Non-pigmented ciliary epithelial cell (primary cell): Measurements from ENCODE around the gene EBNA1BP2.
A peak's percentile ranks its signal among the peaks of the same experiment; 100 is the strongest.
"Not testable (repeated sequence)": the region's sequence is repeated elsewhere in the genome, so short reads cannot be mapped to it uniquely, and the experiment has no call there.

Experiments
- DNase-seq: peaks from one replicate; pipeline ENCODE4 v3.0.0-alpha.2; 2010; ENCODE audit warnings: low read depth

Gene EBNA1BP2, protein sequence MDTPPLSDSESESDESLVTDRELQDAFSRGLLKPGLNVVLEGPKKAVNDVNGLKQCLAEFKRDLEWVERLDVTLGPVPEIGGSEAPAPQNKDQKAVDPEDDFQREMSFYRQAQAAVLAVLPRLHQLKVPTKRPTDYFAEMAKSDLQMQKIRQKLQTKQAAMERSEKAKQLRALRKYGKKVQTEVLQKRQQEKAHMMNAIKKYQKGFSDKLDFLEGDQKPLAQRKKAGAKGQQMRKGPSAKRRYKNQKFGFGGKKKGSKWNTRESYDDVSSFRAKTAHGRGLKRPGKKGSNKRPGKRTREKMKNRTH

DNA sequence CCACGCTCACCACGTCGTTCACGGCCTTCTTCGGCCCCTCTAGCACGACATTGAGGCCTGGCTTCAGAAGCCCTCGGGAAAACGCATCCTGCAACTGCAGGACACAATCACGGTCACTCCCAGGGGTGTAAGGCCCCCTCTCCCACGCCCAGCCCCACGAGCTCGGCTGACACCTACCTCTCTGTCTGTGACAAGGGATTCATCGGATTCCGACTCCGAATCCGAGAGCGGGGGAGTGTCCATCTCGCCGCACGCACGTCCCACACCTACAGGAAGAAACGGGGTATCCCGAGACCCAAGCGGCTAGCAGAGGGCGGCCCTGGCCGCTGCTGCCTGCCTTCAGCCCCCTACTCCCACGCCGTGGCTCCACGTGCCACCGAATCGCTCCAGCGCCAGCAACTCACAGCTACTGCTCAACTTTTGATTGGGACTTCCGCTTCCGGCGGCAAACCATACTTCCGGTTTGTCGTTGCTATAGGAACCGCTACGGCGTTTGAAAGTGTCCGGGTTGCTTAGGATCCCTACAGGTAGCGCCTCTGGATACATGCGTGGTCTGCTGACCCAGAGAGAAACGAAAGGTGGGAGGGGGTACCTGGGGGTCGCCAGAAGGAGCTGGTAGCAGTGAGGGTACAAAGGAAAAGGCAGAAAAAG, at the start of gene EBNA1BP2, which contains the start of gene CFAP57:
TSS of gene EBNA1BP2 (minus strand) at position 415 of the 651 bp plus-strand sequence. CDS start at position 243, 172 bp downstream.
TSS of gene CFAP57 (plus strand) at position 455 of the 651 bp plus-strand sequence. CDS start 424 bp downstream, outside the sequence.
- peak; percentile 62 for DNase-seq

DNA sequence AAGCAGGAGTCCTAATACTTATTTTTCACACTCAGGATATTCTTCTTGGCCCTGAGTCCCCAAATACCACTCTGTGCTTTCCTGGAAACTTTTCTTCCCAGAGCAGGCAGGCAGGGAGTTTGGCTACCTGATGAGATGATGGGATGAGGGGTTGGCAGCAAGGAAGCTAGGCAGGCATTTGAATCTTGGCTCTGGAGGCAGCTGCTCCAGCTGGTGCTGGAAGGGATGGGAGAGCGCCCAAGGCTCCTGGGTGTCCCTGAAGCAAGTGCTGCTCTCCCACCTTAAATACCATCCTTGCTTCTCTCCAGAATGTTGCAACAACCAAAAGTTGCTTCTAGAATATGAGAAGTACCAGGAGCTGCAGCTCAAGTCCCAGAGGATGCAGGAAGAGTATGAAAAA, 49.7 kb upstream of the EBNA1BP2 start:
- DNase-seq: no peak

DNA sequence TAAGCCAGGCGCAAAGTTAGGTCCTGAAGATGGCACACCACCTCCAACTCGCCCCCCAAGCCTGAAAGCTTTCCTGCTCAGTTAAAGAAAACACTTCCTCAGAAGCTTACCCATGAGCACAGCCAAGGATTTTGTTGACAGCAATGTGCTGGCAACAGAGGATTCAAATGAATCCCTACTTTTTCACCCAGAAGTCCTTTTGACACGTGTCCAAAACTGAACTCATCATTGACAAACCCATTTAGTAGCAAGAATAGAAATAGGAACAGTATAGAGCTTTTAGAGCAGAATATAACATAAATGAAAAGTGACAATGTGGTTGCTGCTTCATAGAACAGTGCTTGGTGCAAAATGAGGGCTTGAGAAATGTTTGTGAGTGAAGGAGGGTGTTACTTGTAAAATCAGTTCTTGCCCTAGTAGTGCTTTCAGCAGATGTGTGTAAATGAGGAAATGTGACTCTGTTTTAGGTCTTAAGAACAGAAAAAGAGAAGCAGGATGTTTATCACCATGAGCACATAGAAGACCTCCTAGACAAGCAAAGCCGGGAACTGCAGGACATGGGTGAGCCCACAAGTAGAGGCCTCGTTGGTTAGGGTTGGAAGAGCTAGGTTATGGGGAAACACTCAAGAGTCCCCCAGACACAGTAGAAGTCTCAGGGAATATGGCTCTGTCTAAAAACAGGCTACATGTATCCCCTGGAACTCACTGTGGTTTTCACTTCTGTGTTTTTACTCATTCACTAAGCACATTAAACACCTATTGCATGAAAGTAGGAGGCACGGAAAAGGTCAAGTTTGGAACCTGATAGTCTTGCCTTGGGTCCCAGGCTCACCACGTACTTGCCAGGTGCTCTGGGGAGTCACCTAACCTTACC, 49.1 kb upstream of the EBNA1BP2 start:
- no peak for DNase-seq

DNA sequence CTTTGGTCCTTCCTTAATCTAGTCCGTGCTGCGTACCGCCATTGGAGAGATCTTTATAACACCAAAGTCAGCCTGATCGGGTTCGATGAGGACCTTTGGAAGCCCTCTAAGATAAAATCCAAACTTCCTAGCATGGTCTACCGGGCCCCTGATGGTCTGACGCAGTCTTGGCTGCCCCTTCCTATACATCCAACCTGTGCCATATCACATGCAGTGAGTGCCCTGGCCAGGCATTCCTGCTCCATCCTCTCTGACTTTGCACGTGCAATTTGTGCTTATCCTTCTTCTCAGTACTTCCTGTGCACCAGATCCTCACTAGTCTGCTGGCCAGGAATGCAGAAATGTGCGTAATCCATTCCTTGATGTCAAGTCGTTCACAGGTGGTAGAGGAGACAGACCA, 45.7 kb upstream of the EBNA1BP2 start:
- no peak for DNase-seq

DNA sequence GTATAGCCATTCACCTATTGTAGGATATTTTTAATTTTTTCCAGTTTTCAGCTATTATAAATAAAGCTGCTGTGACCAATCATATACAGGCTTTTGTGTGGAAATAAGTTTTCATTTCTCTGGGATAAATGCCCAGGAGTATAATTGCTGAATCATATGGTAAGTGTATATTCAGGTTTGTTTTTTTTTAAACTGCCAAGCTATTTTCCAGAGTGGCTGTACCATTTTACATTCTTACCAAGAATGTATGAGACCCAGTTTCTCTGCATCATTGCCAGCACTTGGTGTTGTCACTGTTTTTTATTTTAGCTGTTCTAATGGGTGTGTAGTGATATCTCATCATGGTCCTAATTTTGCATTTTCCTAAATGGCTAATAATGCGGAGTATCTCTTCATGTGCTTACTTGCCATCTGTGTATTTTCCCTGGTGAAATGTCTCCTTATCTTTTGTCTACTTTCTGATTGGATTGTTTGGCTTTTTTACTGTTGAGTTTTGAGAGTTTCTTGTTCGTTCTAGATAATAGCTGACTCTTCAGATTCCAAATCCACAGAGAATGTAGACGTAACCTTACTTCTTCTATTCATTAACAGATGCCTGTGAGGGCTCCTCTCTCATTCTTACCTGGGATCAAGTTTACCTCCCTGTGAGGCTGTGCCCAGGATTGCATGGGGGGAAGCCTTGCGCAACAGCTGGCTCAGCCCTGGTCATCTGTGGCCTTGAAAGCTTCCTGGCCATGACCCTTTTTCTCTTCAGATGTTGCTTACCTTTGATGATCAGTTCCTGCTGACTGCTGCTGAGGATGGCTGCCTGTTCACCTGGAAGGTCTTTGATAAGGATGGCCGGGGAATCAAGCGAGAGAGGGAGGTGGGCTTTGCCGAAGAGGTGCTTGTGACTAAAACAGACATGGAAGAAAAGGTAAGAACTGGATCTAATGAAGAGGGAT, 42.7 kb upstream of the EBNA1BP2 start:
- no peak for DNase-seq

DNA sequence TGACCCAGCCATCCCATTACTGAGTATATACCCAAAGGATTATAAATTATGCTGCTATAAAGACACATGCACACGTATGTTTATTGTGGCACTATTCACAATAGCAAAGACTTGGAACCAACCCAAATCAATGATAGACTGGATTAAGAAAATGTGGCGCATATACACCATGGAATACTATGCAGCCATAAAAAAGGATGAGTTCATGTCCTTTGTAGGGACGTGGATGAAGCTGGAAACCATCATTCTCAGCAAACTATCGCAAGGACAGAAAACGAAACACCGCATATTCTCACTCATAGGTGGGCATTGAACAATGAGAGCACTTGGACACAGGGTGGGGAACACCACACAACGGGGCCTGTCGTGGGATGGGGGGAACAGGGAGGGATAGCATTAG, 36.2 kb upstream of the EBNA1BP2 start:
- not testable (repeated sequence) for DNase-seq

DNA sequence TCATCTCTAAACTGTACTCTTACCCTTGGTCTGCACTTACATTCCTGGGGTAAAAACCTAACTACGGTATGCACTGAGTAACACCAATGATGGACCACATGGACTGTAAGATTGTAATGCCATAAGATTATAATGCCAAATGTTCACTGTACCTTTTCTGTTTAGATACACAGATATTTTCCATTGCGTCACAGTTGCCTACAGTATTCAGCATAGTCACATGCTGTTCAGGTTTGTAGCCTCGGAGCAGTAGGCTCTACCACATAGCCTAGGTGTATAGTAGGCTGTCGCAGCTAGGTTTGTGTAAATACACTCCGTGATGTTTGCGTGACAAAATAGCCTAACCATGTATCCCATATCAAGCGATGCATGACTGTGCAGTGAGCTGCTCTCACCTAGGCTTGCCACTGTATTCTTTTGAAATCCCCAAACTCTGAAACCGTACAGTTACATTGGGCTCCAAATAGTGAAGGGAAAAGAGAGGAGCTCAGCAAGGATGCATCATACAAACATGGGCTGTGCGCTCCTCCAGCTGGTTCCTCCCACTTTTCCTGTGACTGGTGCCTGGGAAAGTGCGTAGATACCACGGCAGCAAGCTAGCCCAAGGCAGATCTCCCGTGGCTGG, 35.3 kb upstream of the EBNA1BP2 start:
- peak; percentile 65 for DNase-seq

DNA sequence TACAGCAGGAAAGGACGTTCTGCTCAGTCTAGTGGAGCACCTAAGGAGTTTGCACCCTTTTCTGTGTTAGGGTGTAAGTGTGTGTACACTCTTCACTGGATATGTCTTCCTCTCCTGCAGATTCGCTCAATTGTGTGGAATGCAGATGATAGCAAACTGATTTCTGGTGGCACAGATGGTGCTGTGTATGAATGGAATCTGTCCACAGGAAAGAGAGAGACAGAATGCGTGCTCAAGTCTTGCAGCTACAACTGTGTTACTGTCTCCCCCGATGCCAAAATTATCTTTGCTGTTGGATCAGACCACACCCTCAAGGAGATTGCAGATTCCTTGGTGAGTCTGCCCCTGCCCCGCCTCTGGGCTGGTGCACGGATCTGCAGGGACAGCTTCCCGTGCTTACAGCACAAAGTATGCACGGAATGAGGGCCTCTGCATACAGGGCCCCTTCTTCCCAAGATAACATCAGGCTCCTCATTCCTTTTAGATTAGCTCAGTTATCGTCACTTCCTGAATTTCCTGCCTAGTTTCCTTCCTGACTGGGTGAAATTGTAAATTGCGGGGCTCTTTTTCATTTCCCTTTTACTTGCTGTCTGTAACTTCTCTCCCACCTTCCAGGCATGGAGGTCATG, 34.6 kb upstream of the EBNA1BP2 start:
- DNase-seq: peak; percentile 92

DNA sequence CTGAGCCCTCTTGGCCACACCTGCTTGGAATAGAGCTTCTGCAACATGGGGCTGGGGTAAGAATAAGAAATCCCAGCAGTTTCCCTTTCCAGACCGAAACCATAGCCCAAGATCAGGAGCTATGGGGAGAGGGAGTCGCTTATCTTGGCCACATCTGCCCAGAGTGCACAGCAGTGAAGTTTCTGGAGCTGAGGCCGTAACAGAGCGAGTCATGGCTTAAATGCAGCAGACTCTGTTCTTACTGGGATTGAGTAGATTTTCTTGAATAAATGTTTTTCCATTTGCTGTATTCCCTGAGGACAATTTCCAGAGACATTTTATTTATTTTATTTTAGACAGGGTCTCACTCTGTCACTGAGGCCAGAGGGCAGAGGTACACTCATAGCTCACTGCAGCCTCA, 33.6 kb upstream of the EBNA1BP2 start:
- no peak for DNase-seq

DNA sequence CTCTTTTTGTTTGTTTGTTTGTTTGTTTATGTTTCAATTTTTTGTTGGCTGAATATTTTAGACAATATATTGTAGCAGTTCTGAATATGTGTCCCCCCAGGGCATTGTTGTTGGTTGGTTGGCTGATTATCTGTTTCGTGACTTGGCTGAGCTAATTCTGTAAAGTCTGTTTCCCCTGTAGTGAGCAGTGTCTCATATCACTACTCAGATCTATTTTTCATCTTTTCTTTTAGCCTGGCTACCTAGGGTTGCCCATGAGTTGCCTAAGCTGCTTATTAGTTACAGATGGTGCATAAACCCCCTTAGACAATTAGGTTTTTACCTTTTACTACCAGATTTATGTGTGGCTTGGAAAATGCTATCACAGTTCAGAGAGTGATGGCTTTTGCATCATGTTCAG, 32.3 kb upstream of the EBNA1BP2 start:
- DNase-seq: no peak

DNA sequence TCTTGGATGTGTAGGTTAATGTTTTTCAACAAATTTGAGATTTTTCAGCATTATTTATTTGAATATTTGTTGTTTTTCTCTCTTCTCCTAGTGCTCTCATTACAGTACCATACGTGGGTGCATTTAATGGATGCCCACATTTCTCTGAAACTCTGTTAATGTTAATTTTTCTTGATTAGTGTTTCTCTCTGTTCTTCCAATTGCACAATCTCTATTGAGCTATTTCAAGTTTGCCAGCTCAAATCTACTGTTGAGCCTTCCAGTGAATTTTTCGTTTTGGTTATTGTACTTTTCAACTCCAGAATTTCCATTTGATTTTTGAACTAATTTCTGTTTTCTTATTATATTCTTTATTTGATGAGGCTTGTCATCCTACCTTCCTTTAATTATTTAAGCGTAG, 31.8 kb upstream of the EBNA1BP2 start:
- no peak for DNase-seq

DNA sequence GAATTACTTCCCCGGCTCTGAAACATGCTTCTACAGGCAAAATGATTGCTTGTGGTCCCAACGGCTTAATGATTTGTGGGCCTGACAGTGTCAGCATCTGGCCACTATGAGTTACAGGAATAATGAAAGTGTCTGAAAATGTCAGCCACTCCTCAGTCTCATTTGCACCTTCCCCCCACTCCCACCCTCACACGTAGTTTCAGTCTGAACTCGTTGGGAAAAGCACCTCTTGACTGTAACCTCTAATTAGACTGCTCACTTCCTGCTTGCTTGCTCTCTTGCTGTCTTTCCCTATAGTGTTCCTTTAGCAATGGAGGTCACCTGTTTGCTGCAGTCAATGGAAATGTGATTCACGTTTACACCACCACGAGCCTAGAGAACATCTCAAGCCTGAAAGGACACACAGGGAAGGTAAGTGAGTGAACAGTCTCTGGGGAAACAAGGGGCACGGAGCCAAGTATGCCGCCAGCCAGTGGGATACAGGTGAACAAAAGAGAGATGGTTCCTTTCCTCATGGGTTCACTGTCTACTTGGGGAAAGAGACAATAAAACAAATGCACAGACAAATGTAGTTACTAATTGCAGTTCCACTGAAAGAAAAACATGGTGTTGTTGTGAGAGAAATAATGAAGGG, 27.1 kb upstream of the EBNA1BP2 start:
- DNase-seq: no peak

DNA sequence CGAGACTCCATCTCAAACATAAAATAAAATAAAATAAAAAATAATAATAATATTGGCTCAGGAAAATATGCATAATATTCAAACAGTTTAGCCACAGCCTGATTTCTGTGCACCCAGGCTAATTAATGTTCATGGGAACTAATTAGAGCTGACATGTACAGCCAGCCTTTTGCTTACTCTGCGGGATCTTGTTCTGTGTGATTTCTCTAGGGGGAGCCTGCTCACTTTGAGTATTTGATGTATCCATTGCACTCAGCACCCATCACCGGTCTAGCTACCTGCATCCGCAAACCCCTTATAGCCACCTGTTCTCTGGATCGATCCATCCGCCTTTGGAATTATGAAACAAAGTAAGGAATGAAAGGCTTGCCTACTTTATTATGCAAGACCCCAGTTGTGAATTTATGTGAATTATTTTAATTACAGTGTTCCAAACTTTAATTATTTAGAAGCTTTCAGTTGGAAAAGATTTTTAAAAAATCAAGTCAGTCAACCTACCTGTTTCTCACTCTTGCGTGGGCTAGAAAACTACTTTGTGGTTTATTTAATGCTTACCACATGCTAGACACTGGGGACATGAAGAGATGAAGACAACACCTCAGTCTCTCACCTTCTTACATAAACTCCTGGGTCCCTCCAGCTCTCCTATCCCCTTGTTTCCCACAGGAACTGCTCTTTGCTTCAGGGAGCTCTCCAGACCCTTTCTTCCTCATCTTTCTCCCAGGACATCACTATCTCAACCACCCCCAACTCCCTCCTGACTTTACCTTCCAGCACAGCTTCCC, 25.4 kb upstream of the EBNA1BP2 start:
- no peak for DNase-seq

DNA sequence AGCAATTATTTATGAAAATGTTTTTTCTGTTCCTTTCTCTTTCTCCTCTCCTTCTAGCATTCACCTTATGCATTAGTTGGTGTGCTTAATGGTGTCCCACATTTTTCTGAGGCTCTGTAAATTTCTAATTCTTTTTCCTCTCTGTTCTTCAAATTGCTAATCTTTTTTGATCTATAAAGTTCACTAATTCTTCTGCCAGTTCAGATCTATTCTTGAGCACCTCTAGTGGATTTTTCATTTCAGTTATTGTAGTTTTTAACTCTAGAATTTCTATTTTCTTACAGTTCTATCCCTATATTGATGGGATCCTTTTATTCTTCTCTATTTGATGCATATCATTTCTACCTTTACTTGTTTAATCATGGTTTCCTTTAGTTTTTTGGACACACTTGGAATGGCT, 22.4 kb upstream of the EBNA1BP2 start:
- no peak for DNase-seq

DNA sequence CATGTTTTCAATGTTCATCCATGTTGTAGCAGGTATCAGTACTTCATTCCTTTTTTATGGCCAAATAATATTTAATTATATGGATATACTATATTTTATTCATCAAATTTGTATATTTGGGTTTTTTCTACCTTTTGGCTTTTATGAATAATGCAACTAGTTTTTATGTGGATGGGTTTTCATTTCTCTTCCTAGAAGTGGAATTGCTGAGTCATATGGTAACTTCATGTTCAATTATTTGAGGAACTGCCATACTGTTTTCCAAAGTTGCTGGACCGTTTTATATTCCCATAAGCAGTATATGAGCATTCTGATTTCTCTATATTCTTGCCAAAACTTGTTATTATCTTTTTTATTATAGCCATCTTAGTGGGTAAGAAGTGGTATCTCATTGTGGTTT, 16.0 kb upstream of the EBNA1BP2 start:
- no peak for DNase-seq

DNA sequence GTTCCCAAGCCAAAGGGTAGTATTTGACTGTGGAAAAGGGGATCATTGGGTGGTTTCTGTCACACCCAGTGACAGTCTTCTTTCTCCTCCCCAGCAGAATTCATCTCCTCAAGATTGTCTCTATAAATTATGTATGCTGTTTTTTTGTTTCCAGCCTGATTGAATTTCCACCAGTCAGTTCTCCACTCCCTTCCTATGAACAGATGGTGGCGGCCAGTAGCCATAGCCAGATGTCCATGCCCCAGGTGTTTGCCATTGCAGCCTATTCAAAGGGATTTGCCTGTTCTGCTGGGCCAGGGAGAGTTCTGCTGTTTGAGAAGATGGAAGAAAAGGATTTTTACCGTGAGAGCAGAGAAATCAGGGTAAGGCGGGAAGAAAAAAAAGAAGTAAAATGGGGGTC, 12.9 kb upstream of the EBNA1BP2 start:
- no peak for DNase-seq

DNA sequence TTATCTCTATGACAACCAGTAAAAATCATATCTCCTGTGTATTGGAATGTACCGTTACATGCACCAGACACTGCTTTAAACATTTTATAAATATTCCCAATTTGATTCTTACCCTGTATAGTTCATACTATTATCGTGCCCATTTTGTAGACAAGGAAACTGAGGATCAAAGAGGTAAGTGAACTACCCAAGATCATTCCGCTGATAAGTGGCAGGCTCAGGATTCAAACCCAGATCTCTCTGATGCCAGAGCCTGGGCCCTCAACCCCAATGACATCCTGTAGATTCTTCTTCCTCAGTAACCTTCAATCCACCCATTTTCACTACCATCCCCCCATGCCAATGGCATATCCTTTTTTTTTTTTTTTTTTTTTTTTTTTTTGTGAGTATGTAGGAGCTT, 12.3 kb upstream of the EBNA1BP2 start:
- DNase-seq: no peak

DNA sequence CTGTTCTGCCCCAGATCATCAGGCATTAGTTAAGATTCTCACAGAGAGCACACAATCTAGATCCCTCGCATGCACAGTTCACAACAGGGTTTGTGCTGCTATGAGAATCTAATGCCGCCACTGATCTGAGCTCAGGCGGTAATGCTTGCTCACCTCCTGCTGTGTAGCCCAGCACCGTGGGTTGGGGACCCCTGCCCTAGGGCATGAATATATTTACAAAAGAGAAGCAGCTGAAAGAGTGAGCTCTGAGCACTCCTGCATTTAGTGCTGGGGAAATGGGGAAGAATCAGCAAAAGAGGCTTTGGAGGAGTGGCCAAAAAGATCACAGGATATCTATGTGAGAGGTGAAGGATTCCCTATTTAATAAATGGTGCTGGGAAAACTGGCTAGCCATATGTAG, 5.6 kb upstream of the EBNA1BP2 start:
- DNase-seq: no peak

DNA sequence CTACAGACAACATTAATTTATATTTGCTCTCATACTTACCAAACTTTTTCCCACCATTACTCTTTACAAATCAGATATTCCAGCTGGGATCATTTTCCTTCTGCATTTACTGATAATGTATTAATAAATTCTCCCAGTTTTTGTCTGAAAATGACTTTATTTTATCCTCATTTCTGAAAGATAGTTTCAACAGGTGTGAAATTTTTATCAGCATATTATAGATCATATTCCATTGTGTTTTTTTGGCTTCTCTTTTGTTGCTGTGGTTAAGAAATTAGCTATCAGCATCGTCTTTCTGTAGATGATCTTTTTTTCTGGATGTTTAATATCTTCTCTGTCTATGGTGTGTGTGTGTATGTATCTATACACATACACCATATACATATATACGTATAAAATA, 2.8 kb upstream of the EBNA1BP2 start:
- no peak for DNase-seq
